A549 (cell line): ENCODE data around the gene DPYD. TPM values are rescaled to one million over a fixed set of nuclear protein-coding genes. Genes with fewer than 3 reads are reported as not detected.

Experiments used
- ATAC-seq, 2 experiments: fragments of 200-7000 bp in 1 of 2; fragments of >200 bp in 1 of 2; cut with Nextera tagmentation in 1 of 2; cut with Tn5 transposase in 1 of 2; 3 replicates each; pipeline versions ENCODE4 v1.8.0 to v1.9.1; 2018 to 2020; ENCODE audit warnings: mild to moderate bottlenecking in 1 of 2, moderate library complexity in 1 of 2
- CTCF ChIA-PET: fragments of 300-600 bp; sonication (Branson Sonifier 250); formaldehyde crosslinking; extraction: SDS; loops from one replicate; lab custom pipeline; 2021; ENCODE audit warnings: antibody characterized with exemption, inconsistent platforms; lab: Yijun Ruan, JAX
- POLR2A ChIA-PET: fragments of 350-600 bp; formaldehyde crosslinking; extraction: SDS; loops from one replicate; lab custom pipeline; 2021; ENCODE audit warnings: antibody characterized with exemption, inconsistent platforms; lab: Yijun Ruan, JAX
- DNase-seq, 2 experiments: peaks; one replicate each; pipeline versions ENCODE4 v3.0.0 to v3.0.0-alpha.2; 2011 to 2016; ENCODE audit warnings: low read depth in 1 of 2, low spot score in 1 of 2
- FAIRE-seq: peaks from 2 replicates; lab custom pipeline; 2011; peaks lifted over from hg19 to GRCh38; lab: Jason Lieb, UNC
- H3K27ac ChIP-seq, 2 experiments: fragments of >200 bp; sonication (Bioruptor Twin); formaldehyde crosslinking; 3 replicates each; pipeline ENCODE4 v1.5.1; 2016 to 2017
- H3K4me1 ChIP-seq: fragments of >200 bp; sonication (Bioruptor Twin); formaldehyde crosslinking; 3 replicates; pipeline ENCODE4 v1.6.1; 2016
- H3K4me2 ChIP-seq: fragments of >200 bp; sonication (Bioruptor Twin); formaldehyde crosslinking; 3 replicates; pipeline ENCODE4 v1.6.1; 2016
- H3K4me3 ChIP-seq: fragments of >200 bp; sonication (Bioruptor Twin); formaldehyde crosslinking; 3 replicates; pipeline ENCODE4 v1.5.1; 2016
- H3K9me3 ChIP-seq: fragments of >200 bp; sonication (Bioruptor Twin); formaldehyde crosslinking; 3 replicates; pipeline ENCODE4 v1.6.1; 2016
- BCL3 ChIP-seq: fragments of >200 bp; sonication (Bioruptor Twin); formaldehyde crosslinking; IDR thresholded peaks from 3 replicates; pipeline ENCODE4 v1.6.1; 2016
- BHLHE40 ChIP-seq: IDR thresholded peaks from 2 replicates; pipeline ENCODE4 v1.6.1; 2012; ENCODE audit warnings: low read depth, low read length, inconsistent platforms
- CHD4 ChIP-seq: fragments of 200-600 bp; sonication (generic); IDR thresholded peaks from 2 replicates; pipeline ENCODE4 v1.6.1; 2016; ENCODE audit warnings: antibody characterized with exemption, mild to moderate bottlenecking, borderline replicate concordance
- CTCF ChIP-seq: fragments of >200 bp; sonication (Bioruptor Twin); formaldehyde crosslinking; IDR thresholded peaks from 3 replicates; pipeline ENCODE4 v1.5.1; 2016
- EHF ChIP-seq: fragments of 250-450 bp; sonication (Bioruptor Pico); IDR thresholded peaks from 2 replicates; pipeline ENCODE4 v1.5.0; 2020; ENCODE audit warnings: mild to moderate bottlenecking
- ELK1 ChIP-seq: fragments of 150-350 bp; IDR thresholded peaks from 2 replicates; pipeline ENCODE4 v1.6.1; 2014; ENCODE audit warnings: low read depth, mild to moderate bottlenecking, low read length
- EP300 ChIP-seq, 2 experiments: fragments of >200 bp; sonication (Bioruptor Twin); formaldehyde crosslinking; IDR thresholded peaks; 2 replicates in 1 of 2; 3 replicates in 1 of 2; pipeline ENCODE4 v1.6.1; 2016 to 2017
- FOSL2 ChIP-seq, 2 experiments: fragments of 450-650 bp in 1 of 2; fragments of >200 bp in 1 of 2; sonication (Bioruptor Twin) in 1 of 2; formaldehyde crosslinking; IDR thresholded peaks; 2 replicates each; pipeline versions ENCODE4 v1.5.0 to v1.6.1; 2016 to 2020; ENCODE audit warnings: mild to moderate bottlenecking in 1 of 2, moderate library complexity in 1 of 2
- HDAC2 ChIP-seq: fragments of 200-600 bp; sonication (generic); IDR thresholded peaks from 2 replicates; pipeline ENCODE4 v1.6.1; 2016
- HES2 ChIP-seq: fragments of >200 bp; sonication (Bioruptor Twin); formaldehyde crosslinking; IDR thresholded peaks from 2 replicates; pipeline ENCODE4 v1.6.1; 2016
- HEYL ChIP-seq: fragments of 250-450 bp; sonication (Bioruptor Pico); IDR thresholded peaks from 2 replicates; pipeline ENCODE4 v1.8.0; 2021; ENCODE audit warnings: mild to moderate bottlenecking, moderate library complexity
- HOXB5 ChIP-seq: fragments of 250-450 bp; sonication (Bioruptor Pico); IDR thresholded peaks from 2 replicates; pipeline ENCODE4 v1.5.0; 2020; ENCODE audit warnings: mild to moderate bottlenecking, moderate library complexity
- JUNB ChIP-seq: fragments of >200 bp; sonication (Bioruptor Twin); formaldehyde crosslinking; IDR thresholded peaks from 2 replicates; pipeline ENCODE4 v1.6.1; 2016
- KDM5A ChIP-seq: fragments of 200-600 bp; sonication (generic); IDR thresholded peaks from 2 replicates; pipeline ENCODE4 v1.6.1; 2016; ENCODE audit warnings: antibody characterized with exemption, mild to moderate bottlenecking
- MAFK ChIP-seq: fragments of 450-650 bp; IDR thresholded peaks from 2 replicates; pipeline ENCODE4 v1.6.1; 2014; ENCODE audit not compliant: partially characterized antibody
- MYC ChIP-seq: IDR thresholded peaks from 2 replicates; pipeline ENCODE4 v1.6.1; 2012; ENCODE audit warnings: mild to moderate bottlenecking, inconsistent platforms, low read length, improper control_type of control experiment, borderline replicate concordance
- NR3C1 ChIP-seq: fragments of >200 bp; sonication (Bioruptor Twin); formaldehyde crosslinking; IDR thresholded peaks from 3 replicates; pipeline ENCODE4 v1.6.1; 2017
- PBX3 ChIP-seq: IDR thresholded peaks from 2 replicates; pipeline ENCODE4 v1.6.1; 2012
- POLR2A ChIP-seq: IDR thresholded peaks from 2 replicates; pipeline ENCODE4 v1.6.1; 2012; ENCODE audit warnings: mild to moderate bottlenecking, low read length
- RARB ChIP-seq: fragments of 250-450 bp; sonication (Bioruptor Pico); IDR thresholded peaks from 2 replicates; pipeline ENCODE4 v1.8.0; 2021; ENCODE audit warnings: mild to moderate bottlenecking, moderate library complexity
- SMC3 ChIP-seq: fragments of >200 bp; sonication (Bioruptor Twin); formaldehyde crosslinking; IDR thresholded peaks from 3 replicates; pipeline ENCODE4 v1.6.1; 2018; ENCODE audit warnings: inconsistent platforms
- SREBF2 ChIP-seq: fragments of 450-650 bp; IDR thresholded peaks from 2 replicates; pipeline ENCODE4 v1.6.1; 2014; ENCODE audit warnings: mild to moderate bottlenecking, moderate library complexity
- TP53 ChIP-seq: fragments of 250-450 bp; sonication (Bioruptor Pico); IDR thresholded peaks from 2 replicates; pipeline ENCODE4 v1.5.0; 2021; ENCODE audit warnings: mild to moderate bottlenecking, moderate library complexity
- USF2 ChIP-seq: fragments of 450-650 bp; IDR thresholded peaks from 2 replicates; pipeline ENCODE4 v1.6.1; 2014; ENCODE audit warnings: antibody characterized with exemption
- ZC3H11A ChIP-seq: fragments of 450-650 bp; IDR thresholded peaks from 2 replicates; pipeline ENCODE4 v1.6.1; 2014; ENCODE audit warnings: antibody characterized with exemption, mild to moderate bottlenecking
- ZSCAN20 ChIP-seq: fragments of 250-450 bp; sonication (Bioruptor Pico); IDR thresholded peaks from 2 replicates; pipeline ENCODE4 v1.8.0; 2022; ENCODE audit warnings: mild to moderate bottlenecking, moderate library complexity
- WGBS: methylation state at CpG from one replicate; pipeline ENCODE4 v1.1.6; 2017; ENCODE audit errors: missing lambda C conversion rate; 5-methylcytosine and 5-hydroxymethylcytosine counted together
- polyA plus RNA-seq, 4 experiments: library from polyadenylated mRNA; depleted of rRNA in 3 of 4; stranded (reverse); fragments of >200 nt; fragmentation: RNase III in 1 of 4; extraction: RNeasy Plus Mini Kit Qiagen cat#74134 plus additional on column Dnase treatment in 1 of 4; gene quantifications; 2 replicates in 3 of 4; 3 replicates in 1 of 4; pipeline ENCODE4 v1.2.3, GENCODE V29; 2011 to 2017

Gene DPYD
- polyA plus RNA-seq, 2 of the 4 experiments (the other 2 are of a cell fraction): 5.9 to 7.5 TPM

- FAIRE-seq (no peak), ATAC-seq (no peak), DNase-seq (no peak)
- ChIA-PET POLR2A (no interaction called here), CTCF (interaction anchor here (0.7 kb wide), 1 partner anchor 11 kb away, joined by 3 read pairs; no protein-coding TSS in a partner anchor)
- H3K9me3 ChIP-seq: no peaks in the 10 kb centered on the region
- no peak overlapping the region for H3K4me3 ChIP-seq
- peaks cover 8% of the 10 kb centered on the region; the same call in 1 of the 3 replicates for H3K4me1 ChIP-seq
- no peak overlapping the region for H3K27ac ChIP-seq
- H3K4me2 ChIP-seq: no peak overlapping the region
- TF ChIP-seq CHD4 (no peak), RARB (CRISPR knock-in tag) (no peak), SMC3 (no peak), EP300 (IDR thresholded peaks at IDR 0.05) (no peak), JUNB (no peak), ZSCAN20 (no peak), EHF (CRISPR knock-in tag) (no peak), HOXB5 (no peak)
- WGBS: 50% methylated on average over 4 of the region's 4 CpGs
These were observed 665.9 kb downstream of the DPYD start for GRCh38 chr1:97254731-97255463.

GRCh38 chr1:97252925-97253324, 667.9 kb downstream of the DPYD start:
- no peak for ATAC-seq
- H3K4me3 ChIP-seq: no peak overlapping the region
- CTCF ChIA-PET: no interaction called here
- POLR2A ChIA-PET: no interaction called here
- H3K4me1 ChIP-seq: peaks cover 8% of the 10 kb centered on the region; the same call in 1 of the 3 replicates
- no peak for DNase-seq
- FAIRE-seq: no peak
- no peak overlapping the region for H3K27ac ChIP-seq
- no peaks in the 10 kb centered on the region for H3K9me3 ChIP-seq
- no peak overlapping the region for H3K4me2 ChIP-seq
- no peak for TF ChIP-seq USF2
- TF ChIP-seq HDAC2: no peak
- TF ChIP-seq HES2: no peak
- no peak for TF ChIP-seq KDM5A
- no peak for TF ChIP-seq HEYL (CRISPR knock-in tag)
- no peak for TF ChIP-seq MAFK
- no peak for TF ChIP-seq POLR2A
- no peak for TF ChIP-seq SREBF2
- no peak for TF ChIP-seq ZC3H11A
- TF ChIP-seq ELK1: no peak
- TF ChIP-seq TP53 (CRISPR knock-in tag): no peak
- TF ChIP-seq NR3C1: no peak
- no peak for TF ChIP-seq FOSL2 (IDR thresholded peaks at IDR 0.05)
- no peak for TF ChIP-seq FOSL2 (CRISPR knock-in tag; IDR thresholded peaks at IDR 0.05)
- TF ChIP-seq MYC: no peak
- TF ChIP-seq PBX3: no peak
- no peak for TF ChIP-seq BHLHE40
- no peak for TF ChIP-seq RARB (CRISPR knock-in tag)
- TF ChIP-seq CTCF: no peak
- no peak for TF ChIP-seq BCL3
- 51% methylated on average over 3 of the region's 3 CpGs for WGBS
